ENCODE measurements around the gene AGBL3.
"Not testable (repeated sequence)": the region's sequence is repeated elsewhere in the genome, so short reads cannot be mapped to it uniquely, and the experiment has no call there.

The AGBL3 gene

GRCh38 chr7:135166338-135166990, 180.2 kb downstream of the AGBL3 start:
- H3K4me1 Mint-ChIP-seq = peaks cover 49 to 83% of the 10 kb centered on the region in 2 donors
- no peak for ATAC-seq (replicated peaks)
- peak overlapping the region; percentile 86 for H3K27ac Mint-ChIP-seq
- peak overlapping the region; percentile 56 to 60 for H3K4me3 Mint-ChIP-seq
- peaks cover 8 to 9% of the 10 kb centered on the region in 2 donors for H3K9me3 Mint-ChIP-seq
- H3K36me3 Mint-ChIP-seq = peaks cover 62 to 83% of the 10 kb centered on the region in 2 donors
- DNase-seq = no peak
- H3K27me3 Mint-ChIP-seq = no peaks in the 10 kb centered on the region

GRCh38 chr7:135167365-135167917, 181.1 kb downstream of the AGBL3 start:
- H3K36me3 Mint-ChIP-seq = peaks cover 61 to 83% of the 10 kb centered on the region in 2 donors
- peaks cover 47 to 83% of the 10 kb centered on the region in 2 donors for H3K4me1 Mint-ChIP-seq
- DNase-seq = no peak
- H3K27ac Mint-ChIP-seq = peak overlapping the region; percentile 96
- H3K9me3 Mint-ChIP-seq = peaks cover 6 to 7% of the 10 kb centered on the region in 2 donors
- no peaks in the 10 kb centered on the region for H3K27me3 Mint-ChIP-seq
- ATAC-seq (replicated peaks) = no peak
- peak overlapping the region; percentile 80 to 88 for H3K4me3 Mint-ChIP-seq

- Mint-ChIP-seq H3K4me1 (peaks cover 48 to 86% of the 10 kb centered on the region in 2 donors), H3K36me3 (peaks cover 60 to 82% of the 10 kb centered on the region in 2 donors), H3K4me3 (peak overlapping the region; percentile 88 to 96), H3K27me3 (no peaks in the 10 kb centered on the region), H3K27ac (peak overlapping the region; percentile 96), H3K9me3 (peaks cover 5% of the 10 kb centered on the region in 2 donors)
- DNase-seq (no peak), ATAC-seq (replicated peaks) (no peak)
These were observed 181.7 kb downstream of the AGBL3 start for GRCh38 chr7:135168001-135168400.

GRCh38 chr7:135168489-135169140, 182.3 kb downstream of the AGBL3 start:
- peaks cover 48 to 85% of the 10 kb centered on the region in 2 donors for H3K4me1 Mint-ChIP-seq
- peak overlapping the region; percentile 98 for H3K27ac Mint-ChIP-seq

GRCh38 chr7:135169141-135169963, 183.0 kb downstream of the AGBL3 start:
- Mint-ChIP-seq H3K27me3 (no peaks in the 10 kb centered on the region), H3K36me3 (peaks cover 57 to 80% of the 10 kb centered on the region in 2 donors), H3K9me3 (peaks cover 4 to 5% of the 10 kb centered on the region in 2 donors), H3K27ac (peak overlapping the region; percentile 98), H3K4me1 (peaks cover 45 to 84% of the 10 kb centered on the region in 2 donors), H3K4me3 (peak overlapping the region; percentile 88 to 96)
- ATAC-seq (replicated peaks) (peak; percentile 33 to 40), DNase-seq (peak; percentile 56)

More at GRCh38 chr7:135168489-135169140, 182.3 kb downstream of the AGBL3 start:
- H3K9me3 Mint-ChIP-seq = peaks cover 5% of the 10 kb centered on the region in 2 donors
- no peaks in the 10 kb centered on the region for H3K27me3 Mint-ChIP-seq
- DNase-seq (no peak), ATAC-seq (replicated peaks) (no peak)
- peaks cover 59 to 81% of the 10 kb centered on the region in 2 donors for H3K36me3 Mint-ChIP-seq
- peak overlapping the region; percentile 88 to 96 for H3K4me3 Mint-ChIP-seq

- DNase-seq (no peak), ATAC-seq (replicated peaks) (peak; percentile 22 to 28)
- peaks cover 59 to 78% of the 10 kb centered on the region in 2 donors for H3K36me3 Mint-ChIP-seq
- peak overlapping the region; percentile 98 for H3K27ac Mint-ChIP-seq
- peaks cover 4 to 5% of the 10 kb centered on the region in 2 donors for H3K9me3 Mint-ChIP-seq
- H3K4me3 Mint-ChIP-seq = peak overlapping the region; percentile 88 to 96
- H3K27me3 Mint-ChIP-seq = no peaks in the 10 kb centered on the region
- H3K4me1 Mint-ChIP-seq = peaks cover 47 to 80% of the 10 kb centered on the region in 2 donors
These were observed 183.6 kb downstream of the AGBL3 start for GRCh38 chr7:135169964-135170273.

GRCh38 chr7:135170274-135170997, 184.1 kb downstream of the AGBL3 start, which contains the start of gene CYREN:
TSS of gene CYREN (minus strand) at chr7:135170707. CDS start at chr7:135168922, 1,785 bp downstream.
- DNase-seq = peak; percentile 95
- Mint-ChIP-seq H3K4me1 (peaks cover 48 to 74% of the 10 kb centered on the region in 2 donors), H3K36me3 (peaks cover 56 to 76% of the 10 kb centered on the region in 2 donors), H3K9me3 (peaks cover 4 to 5% of the 10 kb centered on the region in 2 donors), H3K4me3 (peak within 1 kb of the TSS; percentile 88 to 96), H3K27ac (peak within 1 kb of the TSS; percentile 98), H3K27me3 (no peaks in the 10 kb centered on the region)
- ATAC-seq (replicated peaks) = peak; percentile 74 to 81

- not testable (repeated sequence) for H3K9me3 Mint-ChIP-seq, H3K27me3 Mint-ChIP-seq, DNase-seq
- Mint-ChIP-seq H3K27ac (peak overlapping the region; percentile 98), H3K4me1 (peaks cover 49 to 68% of the 10 kb centered on the region in 2 donors), H3K36me3 (peaks cover 62 to 76% of the 10 kb centered on the region in 2 donors), H3K4me3 (peak overlapping the region; percentile 88 to 96)
- peak; percentile 48 to 56 for ATAC-seq (replicated peaks)
These were observed 184.7 kb downstream of the AGBL3 start for GRCh38 chr7:135170998-135171481.

GRCh38 chr7:135171581-135172291, 185.4 kb downstream of the AGBL3 start:
- not testable (repeated sequence) for ATAC-seq (replicated peaks); H3K9me3 Mint-ChIP-seq; H3K27me3 Mint-ChIP-seq
- Mint-ChIP-seq H3K4me1 (peaks cover 50 to 67% of the 10 kb centered on the region in 2 donors), H3K27ac (peak overlapping the region; percentile 98), H3K36me3 (peaks cover 62 to 76% of the 10 kb centered on the region in 2 donors), H3K4me3 (peak overlapping the region; percentile 84 to 88)
- DNase-seq = peak; percentile 43

- Mint-ChIP-seq H3K4me1 (peaks cover 34 to 45% of the 10 kb centered on the region in 2 donors), H3K4me3 (peak overlapping the region; percentile 37 to 39), H3K36me3 (peaks cover 60 to 72% of the 10 kb centered on the region in 2 donors), H3K27ac (peak overlapping the region; percentile 54)
- H3K9me3 Mint-ChIP-seq; ATAC-seq (replicated peaks); H3K27me3 Mint-ChIP-seq; DNase-seq: not testable (repeated sequence)
These were observed 187.6 kb downstream of the AGBL3 start for GRCh38 chr7:135173916-135174315.

GRCh38 chr7:135174941-135175340, 188.6 kb downstream of the AGBL3 start:
- Mint-ChIP-seq H3K36me3 (peaks cover 59 to 71% of the 10 kb centered on the region in 2 donors), H3K4me1 (peaks cover 27 to 35% of the 10 kb centered on the region in 2 donors), H3K27me3 (no peaks in the 10 kb centered on the region), H3K9me3 (peaks cover 4 to 5% of the 10 kb centered on the region in 2 donors), H3K27ac (peak overlapping the region; percentile 15), H3K4me3 (no peak overlapping the region)
- DNase-seq (no peak), ATAC-seq (replicated peaks) (no peak)

- Mint-ChIP-seq H3K4me1 (peaks cover 27 to 31% of the 10 kb centered on the region in 2 donors), H3K27ac (no peak overlapping the region), H3K4me3 (no peak overlapping the region), H3K9me3 (peaks cover 6 to 8% of the 10 kb centered on the region in 2 donors), H3K27me3 (no peaks in the 10 kb centered on the region), H3K36me3 (peaks cover 67 to 81% of the 10 kb centered on the region in 2 donors)
- DNase-seq (no peak), ATAC-seq (replicated peaks) (no peak)
These were observed 189.6 kb downstream of the AGBL3 start for GRCh38 chr7:135175931-135176330.
